Left lung (tissue), 14 donors: Measurements from ENCODE around the gene CFAP92. TPM values are rescaled to one million over a fixed set of nuclear protein-coding genes. Genes with fewer than 3 reads are reported as not detected.

Experiments used
- ATAC-seq: fragments of 200-7000 bp; cut with Tn5 transposase; one replicate; pipeline ENCODE4 v1.9.1; 2020; ENCODE audit warnings: moderate library complexity
- DNase-seq, 4 donors: peaks; one replicate each; pipeline ENCODE4 v3.0.0-alpha.2; 2013 to 2020
- H3K27ac ChIP-seq, 2 donors: fragments of 200-600 bp; sonication (generic) in 1 of 2; one replicate each; pipeline versions ENCODE4 v1.5.0 to v1.8.0; 2020 to 2021
- H3K27me3 ChIP-seq, 2 donors: fragments of 200-600 bp; sonication (generic) in 1 of 2; one replicate each; pipeline versions ENCODE4 v1.5.0 to v1.8.0; 2020 to 2021
- H3K36me3 ChIP-seq, 2 donors: fragments of 200-600 bp; sonication (generic) in 1 of 2; one replicate each; pipeline versions ENCODE4 v1.5.0 to v1.8.0; 2020 to 2021
- H3K4me1 ChIP-seq, 2 donors: fragments of 200-600 bp; one replicate each; pipeline ENCODE4 v1.8.0; 2021
- H3K4me3 ChIP-seq, 2 donors: fragments of 200-600 bp; sonication (generic) in 1 of 2; one replicate each; pipeline versions ENCODE4 v1.5.0 to v1.8.0; 2020 to 2021; ENCODE audit warnings: mild to moderate bottlenecking in 1 of 2
- H3K9me3 ChIP-seq, 2 donors: fragments of 200-600 bp; sonication (generic) in 1 of 2; one replicate each; pipeline versions ENCODE4 v1.5.0 to v1.8.0; 2020 to 2021
- CTCF ChIP-seq, 2 donors: fragments of 200-600 bp; sonication (generic) in 1 of 2; IDR thresholded peaks; one replicate each; pipeline versions ENCODE4 v1.5.0 to v1.8.0; 2021; ENCODE audit warnings: antibody characterized with exemption in 2 of 2
- intact Hi-C, 2 donors: fragments of 100-400 bp; cut with DNase I; formaldehyde crosslinking; loops; one replicate each; pipeline versions ENCODE4 v1.11.2 to v1.14.2; 2022
- long read RNA-seq, 12 donors: library from polyadenylated mRNA in 2 of 12; unstranded in 2 of 12; transcript quantifications; one replicate each; pipeline ENCODE4 v2.0.0 and lab custom pipeline, GENCODE V29; 2019 to 2026
- polyA plus RNA-seq, 6 donors: library from polyadenylated mRNA; unstranded; fragments of 120-200 nt; gene quantifications; one replicate each; pipeline ENCODE4 v1.2.1, GENCODE V29; 2013; ENCODE audit not compliant: insufficient read length in 6 of 6
- total RNA-seq, 2 donors: library from RNA; stranded (reverse); fragmentation: NEBNext Ultra II Directional; extraction: Animal tissue kit (Norgen Biotek cat#: 25700); gene quantifications; one replicate each; pipeline ENCODE4 v1.2.1, GENCODE V29; 2021
- donor health status: DM: no; HTN: yes; CAD: no.
- donor health status: DM: no; HTN: no; CAD: no.

Gene CFAP92
- 1 to 10 TPM; 1.7 to 2.1 TPM for total RNA-seq
- polyA plus RNA-seq = 1 to 10 TPM; 3.0 to 4.4 (median 4.1) TPM
- long read RNA-seq, donor 1, partial matches to known transcripts = 27 of 28 reads
- long read RNA-seq, donor 1, other reads (novel, unspliced or antisense) = 0 of 28 reads
- long read RNA-seq, donor 2, partial matches to known transcripts = 14 of 14 reads
- long read RNA-seq, donor 2, other reads (novel, unspliced or antisense) = 0 of 14 reads
- long read RNA-seq, donor 3, partial matches to known transcripts = 0 of 1 reads
- long read RNA-seq, donor 3, other reads (novel, unspliced or antisense) = 0 of 1 reads
- long read RNA-seq, donor 4, partial matches to known transcripts = 0 of 3 reads
- long read RNA-seq, donor 4, other reads (novel, unspliced or antisense) = 3 of 3 reads
- long read RNA-seq, donor 5, partial matches to known transcripts = 9 of 14 reads
- long read RNA-seq, donor 5, other reads (novel, unspliced or antisense) = 5 of 14 reads
- long read RNA-seq, donor 6 = 0 reads
- long read RNA-seq, donor 7 = 0 reads
- long read RNA-seq, donor 8, partial matches to known transcripts = 36 of 36 reads
- long read RNA-seq, donor 8, other reads (novel, unspliced or antisense) = 0 of 36 reads
- long read RNA-seq, donor 9 = 0 reads
- long read RNA-seq, donor 10, partial matches to known transcripts = 0 of 2 reads
- long read RNA-seq, donor 10, other reads (novel, unspliced or antisense) = 2 of 2 reads
- long read RNA-seq, donor 11, partial matches to known transcripts = 60 of 65 reads
- long read RNA-seq, donor 11, other reads (novel, unspliced or antisense) = 5 of 65 reads
- long read RNA-seq, donor 12, partial matches to known transcripts = 25 of 25 reads
- long read RNA-seq, donor 12, other reads (novel, unspliced or antisense) = 0 of 25 reads

- no peaks in the 10 kb centered on the region for H3K27me3 ChIP-seq
- no peaks in the 10 kb centered on the region for H3K36me3 ChIP-seq
- ATAC-seq = peak; percentile 100
- H3K4me1 ChIP-seq = peaks cover 3 to 18% of the 10 kb centered on the region in 2 donors
- H3K9me3 ChIP-seq = no peaks in the 10 kb centered on the region
- DNase-seq = peak; percentile 78 to 98 (median 92)
- no peak for TF ChIP-seq CTCF (IDR thresholded peaks at IDR 0.05)
- peak within 1 kb of the TSS; percentile 42 to 44 for H3K4me3 ChIP-seq
- intact Hi-C loops = no loop called here
- H3K27ac ChIP-seq = peak within 1 kb of the TSS in 1 of 2 donors; percentile 41
These were observed at the start of gene CFAP92 for GRCh38 chr3:128993461-128994172. CFAP92 (minus strand) TSS chr3:128994076; CDS start chr3:128993304, 772 bp downstream.

- no peaks in the 10 kb centered on the region for H3K9me3 ChIP-seq
- peaks cover 5 to 15% of the 10 kb centered on the region in 2 donors for H3K27me3 ChIP-seq
- intact Hi-C loops = no loop called here
- peaks cover 0 to 4% of the 10 kb centered on the region in 2 donors for H3K4me1 ChIP-seq
- no peak for TF ChIP-seq CTCF (IDR thresholded peaks at IDR 0.05)
- no peak overlapping the region for H3K27ac ChIP-seq
- H3K4me3 ChIP-seq = no peak overlapping the region
- ATAC-seq (no peak), DNase-seq (no peak)
- no peaks in the 10 kb centered on the region for H3K36me3 ChIP-seq
These were observed 46.9 kb upstream of the CFAP92 start for GRCh38 chr3:129040579-129041300.

- TF ChIP-seq CTCF (IDR thresholded peaks at IDR 0.05) = no peak
- Histone ChIP-seq H3K4me1 (no peaks in the 10 kb centered on the region), H3K36me3 (no peaks in the 10 kb centered on the region), H3K27ac (no peak overlapping the region), H3K4me3 (no peak overlapping the region), H3K9me3 (no peaks in the 10 kb centered on the region), H3K27me3 (peaks cover 0 to 8% of the 10 kb centered on the region in 2 donors)
- ATAC-seq (no peak), DNase-seq (no peak)
- intact Hi-C loops = no loop called here
These were observed 46.1 kb upstream of the CFAP92 start for GRCh38 chr3:129040039-129040336.

- peaks cover 0 to 3% of the 10 kb centered on the region in 2 donors for H3K27me3 ChIP-seq
- H3K27ac ChIP-seq = no peak overlapping the region
- ATAC-seq (peak; percentile 29), DNase-seq (no peak)
- no peak overlapping the region for H3K4me3 ChIP-seq
- no peaks in the 10 kb centered on the region for H3K9me3 ChIP-seq
- no peak for TF ChIP-seq CTCF (IDR thresholded peaks at IDR 0.05)
- intact Hi-C loops = no loop called here
- no peaks in the 10 kb centered on the region for H3K4me1 ChIP-seq
- no peaks in the 10 kb centered on the region for H3K36me3 ChIP-seq
These were observed 45.6 kb upstream of the CFAP92 start for GRCh38 chr3:129039271-129040038.
